HG03196 (cell line): ENCODE results near the gene CYP2B6.
"Not testable (repeated sequence)": the region's sequence is repeated elsewhere in the genome, so short reads cannot be mapped to it uniquely, and the experiment has no call there.

ENCODE experiments used
- ATAC-seq: cut with Tn5 transposase; IDR thresholded peaks from one replicate; pipeline ENCODE4 v1.9.1; 2021; ENCODE audit not compliant: unreplicated experiment

The CYP2B6 gene

GRCh38 chr19:41030651-41031050, 39.6 kb downstream of the CYP2B6 start:
- no peak for ATAC-seq

GRCh38 chr19:41031916-41032315, 40.8 kb downstream of the CYP2B6 start:
- ATAC-seq = no peak

DNA sequence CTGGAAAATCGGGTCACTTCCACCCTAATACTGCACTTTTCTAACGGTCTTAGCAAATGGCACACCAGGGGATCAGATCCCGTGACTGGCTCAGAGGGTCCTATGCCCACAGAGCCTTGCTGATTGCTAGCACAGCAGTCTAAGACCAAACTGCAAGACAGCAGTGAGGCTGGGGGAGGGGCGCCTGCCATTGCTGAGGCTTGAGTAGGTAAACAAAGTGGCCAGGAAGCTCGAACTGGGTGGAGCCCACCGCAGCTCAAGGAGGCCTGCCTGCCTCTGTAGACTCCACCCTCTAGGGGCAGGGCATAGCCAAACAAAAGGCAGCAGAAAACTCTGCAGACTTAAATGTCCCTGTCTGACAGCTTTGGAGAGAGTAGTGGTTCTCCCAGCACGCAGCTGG, 42.2 kb downstream of the CYP2B6 start:
- ATAC-seq = not testable (repeated sequence)

DNA sequence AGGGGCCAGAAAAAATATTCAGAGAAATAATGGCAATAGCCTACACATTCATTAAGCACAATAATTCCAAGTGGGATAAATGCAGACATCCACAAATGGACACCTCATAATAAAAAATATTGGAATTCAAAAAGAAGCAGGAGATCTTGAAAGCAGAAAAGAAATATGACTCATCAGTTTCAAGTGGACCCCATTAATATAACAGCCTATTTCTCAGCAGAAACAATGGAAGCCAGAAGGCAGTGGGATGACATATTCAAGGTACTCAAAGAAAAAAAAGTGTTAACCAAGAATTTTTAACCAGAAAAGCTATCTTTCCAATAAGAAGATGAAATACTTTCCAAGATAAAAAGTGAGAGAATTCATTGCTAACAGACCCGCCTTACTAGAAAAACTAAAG, 48.7 kb downstream of the CYP2B6 start:
- ATAC-seq = no peak

- not testable (repeated sequence) for ATAC-seq
Observed at GRCh38 chr19:41045095-41045494, 54.0 kb downstream of the CYP2B6 start.

DNA sequence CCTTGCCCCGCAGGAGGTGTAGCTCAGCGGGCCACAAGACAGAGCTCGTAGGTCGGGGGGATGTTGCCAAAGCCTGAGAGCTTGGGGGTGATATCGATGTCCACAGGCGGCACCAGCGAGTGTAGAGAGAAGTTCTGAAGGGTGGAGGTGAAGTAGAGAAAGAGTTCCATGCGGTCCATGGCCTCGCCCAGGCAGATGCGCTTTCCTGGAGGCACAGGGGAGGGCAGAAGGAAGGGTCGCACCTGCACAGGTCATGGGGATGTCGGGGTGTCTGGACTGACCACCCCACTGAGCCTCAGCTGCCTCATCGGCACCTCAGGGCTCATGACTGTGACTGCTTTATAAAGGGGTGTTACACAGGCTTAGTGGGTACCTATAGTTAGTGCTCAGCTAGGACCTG, 59.3 kb downstream of the CYP2B6 start:
- no peak for ATAC-seq

DNA sequence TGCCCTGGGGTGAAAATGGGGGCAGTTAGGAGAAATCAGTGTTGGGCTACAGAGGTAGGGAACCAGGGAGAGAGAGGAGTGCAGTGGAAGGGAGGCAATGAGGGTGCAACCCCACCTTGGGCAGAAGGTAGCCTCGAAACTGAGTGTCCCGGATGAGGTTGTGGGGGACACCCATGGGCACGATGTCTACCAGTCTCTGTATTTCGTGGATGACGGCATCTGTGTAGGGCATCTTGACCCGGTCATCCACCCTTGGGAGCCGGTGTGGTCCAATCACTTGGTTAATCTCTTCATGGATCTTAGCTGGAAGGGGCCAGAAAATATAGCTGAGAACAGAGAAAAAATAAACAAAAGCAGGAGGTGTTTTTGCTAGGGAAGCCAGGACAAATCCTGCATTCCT, 61.1 kb downstream of the CYP2B6 start:
- ATAC-seq = not testable (repeated sequence)

DNA sequence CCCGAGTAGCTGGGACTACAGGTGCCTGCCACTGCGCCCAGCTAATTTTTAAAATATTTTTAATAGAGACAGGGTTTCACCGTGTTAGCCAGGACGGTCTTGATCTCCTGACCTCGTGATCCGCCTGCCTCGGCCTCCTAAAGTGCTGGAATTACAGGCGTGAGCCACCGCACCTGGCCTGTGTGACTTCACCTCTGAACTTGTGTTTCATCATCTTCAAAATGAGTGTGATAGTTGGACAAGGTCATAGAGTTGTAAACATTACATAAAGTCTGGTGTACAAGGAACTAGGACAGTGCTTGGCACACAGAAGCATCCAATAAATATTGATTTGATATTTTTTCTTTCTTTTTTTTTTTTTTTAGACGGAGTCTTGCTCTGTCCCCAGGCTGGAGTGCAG, 62.2 kb downstream of the CYP2B6 start:
- not testable (repeated sequence) for ATAC-seq

- ATAC-seq = no peak
Observed at GRCh38 chr19:41064974-41065569, 74.0 kb downstream of the CYP2B6 start.
